Cardiac fibroblast (primary cell): ENCODE data around the gene IL4R.

Experiments
- DNase-seq, 2 donors: peaks; one replicate each; pipeline versions ENCODE4 v3.0.0 to v3.0.0-alpha.2; 2010; ENCODE audit warnings: low read depth in 2 of 2
- H3K4me3 ChIP-seq, 2 donors: replicated peaks in 1 of 2; 1 replicate in 1 of 2; 2 replicates in 1 of 2; pipeline ENCODE4 v1.5.1; 2011; ENCODE audit warnings: low read depth in 2 of 2, low read length in 2 of 2, mild to moderate bottlenecking in 2 of 2, moderate library complexity in 1 of 2
- CTCF ChIP-seq: IDR thresholded peaks from one replicate; pipeline ENCODE4 v1.5.1; 2011; ENCODE audit warnings: low read depth, mild to moderate bottlenecking, low read length, inconsistent platforms

Gene IL4R

GRCh38 chr16:27313422-27314160, at the start of gene IL4R:
Gene IL4R (plus strand): TSS chr16:27313974. CDS start chr16:27340204, 26,230 bp downstream.
- DNase-seq: peak; percentile 79 to 93
- no peak for TF ChIP-seq CTCF

GRCh38 chr16:27264151-27264550, 49.6 kb upstream of the IL4R start:
- no peak for TF ChIP-seq CTCF
- DNase-seq: peak; percentile 67 to 87
- H3K4me3 ChIP-seq: no peak overlapping the region

More at GRCh38 chr16:27313422-27314160, at the start of gene IL4R:
- H3K4me3 ChIP-seq: peak within 1 kb of the TSS; percentile 75 to 87

GRCh38 chr16:27265982-27266381, 47.8 kb upstream of the IL4R start:
- no peak for TF ChIP-seq CTCF
- no peak for DNase-seq
- H3K4me3 ChIP-seq: no peak overlapping the region

- no peak overlapping the region for H3K4me3 ChIP-seq
- DNase-seq: no peak
- TF ChIP-seq CTCF: no peak
These were observed 46.6 kb upstream of the IL4R start for GRCh38 chr16:27267037-27267677.

- peak; percentile 97 for DNase-seq
- peak within 1 kb of the TSS; percentile 71 to 89 for H3K4me3 ChIP-seq
- peak; percentile 33 for TF ChIP-seq CTCF
These were observed 45.1 kb upstream of the IL4R start, which contains the start of gene NSMCE1 for GRCh38 chr16:27268376-27269299. Gene NSMCE1 (minus strand): TSS chr16:27268772. CDS start chr16:27257570, 11,202 bp downstream.
